Smooth muscle cell (in vitro differentiated cells): Measurements from ENCODE around the gene KBTBD12. TPM values are rescaled to one million over a fixed set of nuclear protein-coding genes. Genes with fewer than 3 reads are reported as not detected.

Source experiments
- DNase-seq: peaks from one replicate; lab custom pipeline; 2025; ENCODE audit not compliant: unreplicated experiment; lab: John Stamatoyannopoulos, UW
- H2AFZ ChIP-seq: fragments of 200-600 bp; sonication (generic); 2 replicates; pipeline ENCODE4 v1.6.0; 2016; ENCODE audit warnings: antibody characterized with exemption, low read depth, mild to moderate bottlenecking
- H3F3A ChIP-seq: fragments of 200-600 bp; sonication (generic); 2 replicates; pipeline ENCODE4 v1.6.0; 2017; ENCODE audit warnings: antibody characterized with exemption, low read depth
- H3K27ac ChIP-seq: fragments of 200-600 bp; sonication (generic); 2 replicates; pipeline ENCODE4 v1.5.1; 2016; ENCODE audit warnings: low read depth, mild to moderate bottlenecking
- H3K27me3 ChIP-seq: fragments of 200-600 bp; sonication (generic); 2 replicates; pipeline ENCODE4 v1.6.1; 2016; ENCODE audit warnings: low read depth, mild to moderate bottlenecking
- H3K36me3 ChIP-seq: fragments of 200-600 bp; sonication (generic); 2 replicates; pipeline ENCODE4 v1.5.1; 2016; ENCODE audit warnings: low read depth
- H3K4me1 ChIP-seq: fragments of 200-600 bp; sonication (generic); 2 replicates; pipeline ENCODE4 v1.5.1; 2016; ENCODE audit warnings: low read depth
- H3K4me2 ChIP-seq: fragments of 200-600 bp; sonication (generic); 2 replicates; pipeline ENCODE4 v1.6.0; 2016; ENCODE audit warnings: mild to moderate bottlenecking
- H3K4me3 ChIP-seq: fragments of 200-600 bp; sonication (generic); 2 replicates; pipeline ENCODE4 v1.5.1; 2016; ENCODE audit warnings: mild to moderate bottlenecking
- H3K79me2 ChIP-seq: fragments of 200-600 bp; sonication (generic); 2 replicates; pipeline ENCODE4 v1.6.0; 2016; ENCODE audit warnings: low read depth, mild to moderate bottlenecking
- H3K9ac ChIP-seq: fragments of 200-600 bp; sonication (generic); 2 replicates; pipeline ENCODE4 v1.6.0; 2016; ENCODE audit warnings: low read depth
- H3K9me3 ChIP-seq: fragments of 200-600 bp; sonication (generic); replicated peaks from 2 replicates; pipeline ENCODE4 v1.5.1; 2016; ENCODE audit warnings: low read depth
- H4K20me1 ChIP-seq: fragments of 200-600 bp; sonication (generic); 2 replicates; pipeline ENCODE4 v1.6.0; 2016; ENCODE audit warnings: low read depth
- WGBS: methylation state at CpG from one replicate; pipeline ENCODE4 v1.1.7; 2016; ENCODE audit warnings: low lambda C conversion rate; 5-methylcytosine and 5-hydroxymethylcytosine counted together
- polyA plus RNA-seq: library from polyadenylated mRNA; unstranded; fragments of >200 nt; fragmentation: Nextera tagmentation; extraction: Ambion mirVana; gene quantifications from 2 replicates; pipeline ENCODE4 v1.2.1, GENCODE V29; 2016
- total RNA-seq: library from RNA; depleted of rRNA; stranded (reverse); fragments of >200 nt; gene quantifications from 2 replicates; pipeline ENCODE4 v1.2.3, GENCODE V29; 2014
- TF ChIP-seq, protein P1 (sequence below): fragments of 200-600 bp; sonication (generic); IDR thresholded peaks from 2 replicates; pipeline ENCODE4 v1.5.1; 2017; ENCODE audit warnings: borderline replicate concordance, mild to moderate bottlenecking, antibody characterized with exemption; ENCODE audit not compliant: insufficient read depth, poor library complexity, severe bottlenecking

KBTBD12 gene
- total and polyA plus RNA-seq, 2 experiments from 2014 or later: not detected

DNA sequence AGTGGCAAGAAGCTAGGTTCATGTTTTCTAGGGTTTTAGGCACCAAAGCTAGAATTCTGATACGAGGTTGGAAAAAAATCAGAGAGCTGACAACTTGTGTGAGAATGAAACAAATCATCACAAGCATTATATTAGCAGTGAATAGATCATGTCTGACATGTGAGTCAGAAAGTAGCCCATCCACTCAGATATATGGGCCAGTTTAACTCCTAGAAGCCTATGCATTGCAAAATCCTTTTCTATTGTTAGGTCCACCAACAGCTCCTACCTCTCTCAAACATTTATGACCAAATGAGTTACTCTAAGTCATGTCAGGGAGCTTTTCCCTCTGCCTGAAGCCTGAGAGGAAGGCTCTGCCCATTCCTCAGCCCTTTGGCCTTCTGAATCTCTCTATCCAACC lies 44.0 kb downstream of the KBTBD12 start:
- Histone ChIP-seq H3K4me3 (no peak overlapping the region), H3K79me2 (no peaks in the 10 kb centered on the region), H3K9ac (no peak overlapping the region), H3K36me3 (no peaks in the 10 kb centered on the region), H4K20me1 (no peaks in the 10 kb centered on the region), H3K4me1 (no peaks in the 10 kb centered on the region), H3F3A (no peaks in the 10 kb centered on the region), H3K4me2 (no peak overlapping the region), H3K27ac (peak overlapping the region; percentile 4), H3K9me3 (no peaks in the 10 kb centered on the region), H3K27me3 (no peaks in the 10 kb centered on the region), H2AFZ (no peak overlapping the region)
- 85% methylated on average over 1 of the region's 1 CpG for WGBS
- TF ChIP-seq, protein P1, sequence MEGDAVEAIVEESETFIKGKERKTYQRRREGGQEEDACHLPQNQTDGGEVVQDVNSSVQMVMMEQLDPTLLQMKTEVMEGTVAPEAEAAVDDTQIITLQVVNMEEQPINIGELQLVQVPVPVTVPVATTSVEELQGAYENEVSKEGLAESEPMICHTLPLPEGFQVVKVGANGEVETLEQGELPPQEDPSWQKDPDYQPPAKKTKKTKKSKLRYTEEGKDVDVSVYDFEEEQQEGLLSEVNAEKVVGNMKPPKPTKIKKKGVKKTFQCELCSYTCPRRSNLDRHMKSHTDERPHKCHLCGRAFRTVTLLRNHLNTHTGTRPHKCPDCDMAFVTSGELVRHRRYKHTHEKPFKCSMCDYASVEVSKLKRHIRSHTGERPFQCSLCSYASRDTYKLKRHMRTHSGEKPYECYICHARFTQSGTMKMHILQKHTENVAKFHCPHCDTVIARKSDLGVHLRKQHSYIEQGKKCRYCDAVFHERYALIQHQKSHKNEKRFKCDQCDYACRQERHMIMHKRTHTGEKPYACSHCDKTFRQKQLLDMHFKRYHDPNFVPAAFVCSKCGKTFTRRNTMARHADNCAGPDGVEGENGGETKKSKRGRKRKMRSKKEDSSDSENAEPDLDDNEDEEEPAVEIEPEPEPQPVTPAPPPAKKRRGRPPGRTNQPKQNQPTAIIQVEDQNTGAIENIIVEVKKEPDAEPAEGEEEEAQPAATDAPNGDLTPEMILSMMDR: no peak
- DNase-seq: no peak

GRCh38 chr3:127959873-127960272 lies 44.8 kb downstream of the KBTBD12 start:
- Histone ChIP-seq H3K9ac (no peak overlapping the region), H3K9me3 (no peaks in the 10 kb centered on the region), H3F3A (no peaks in the 10 kb centered on the region), H3K27ac (no peak overlapping the region), H4K20me1 (no peaks in the 10 kb centered on the region), H3K79me2 (no peaks in the 10 kb centered on the region), H3K4me2 (no peak overlapping the region), H3K27me3 (no peaks in the 10 kb centered on the region), H2AFZ (no peak overlapping the region), H3K36me3 (no peaks in the 10 kb centered on the region), H3K4me3 (no peak overlapping the region), H3K4me1 (no peaks in the 10 kb centered on the region)
- DNase-seq: no peak
- TF ChIP-seq, protein P1: peak; percentile 45
- 22% methylated on average over 4 of the region's 4 CpGs for WGBS

- Histone ChIP-seq H3K4me3 (no peak overlapping the region), H3K36me3 (no peaks in the 10 kb centered on the region), H3K27me3 (no peaks in the 10 kb centered on the region), H3K79me2 (no peaks in the 10 kb centered on the region), H3F3A (no peaks in the 10 kb centered on the region), H3K4me1 (no peaks in the 10 kb centered on the region), H3K9ac (no peak overlapping the region), H3K4me2 (no peak overlapping the region), H3K9me3 (no peaks in the 10 kb centered on the region), H3K27ac (no peak overlapping the region), H2AFZ (no peak overlapping the region), H4K20me1 (no peaks in the 10 kb centered on the region)
- no peak for DNase-seq
- TF ChIP-seq, protein P1: no peak
- WGBS: 92% methylated on average over 4 of the region's 4 CpGs
These were observed 45.5 kb downstream of the KBTBD12 start for GRCh38 chr3:127960421-127960965.

DNA sequence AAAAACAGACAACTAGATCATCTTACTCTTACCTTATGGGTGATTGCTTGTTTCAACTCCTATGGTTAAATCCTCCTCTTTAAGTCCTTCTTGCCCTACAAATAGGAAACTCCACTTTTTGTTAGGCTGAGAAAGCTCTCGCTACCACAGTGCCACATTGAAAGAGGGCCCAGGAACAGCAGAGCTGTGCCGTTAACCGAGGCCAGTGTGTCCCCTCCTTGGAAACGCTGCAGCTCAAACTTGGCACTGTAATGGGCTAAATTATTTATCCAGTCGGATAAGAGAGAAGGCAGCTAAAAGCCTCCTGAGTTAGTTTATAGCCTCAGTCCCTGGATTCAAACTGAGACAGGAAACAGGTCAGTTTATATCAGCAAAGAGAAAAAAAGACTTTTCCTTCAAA lies 46.1 kb downstream of the KBTBD12 start:
- Histone ChIP-seq H3F3A (no peaks in the 10 kb centered on the region), H3K27ac (no peak overlapping the region), H4K20me1 (no peaks in the 10 kb centered on the region), H3K36me3 (no peaks in the 10 kb centered on the region), H3K27me3 (no peaks in the 10 kb centered on the region), H3K79me2 (no peaks in the 10 kb centered on the region), H3K4me3 (no peak overlapping the region), H3K4me1 (no peaks in the 10 kb centered on the region), H3K4me2 (no peak overlapping the region), H3K9ac (no peak overlapping the region), H3K9me3 (no peaks in the 10 kb centered on the region), H2AFZ (no peak overlapping the region)
- WGBS: 88% methylated on average over 5 of the region's 5 CpGs
- TF ChIP-seq, protein P1: no peak
- no peak for DNase-seq
